ENCODE data around the gene APMAP. TPM values are rescaled to one million over a fixed set of nuclear protein-coding genes. Genes with fewer than 3 reads are reported as not detected.

Gene APMAP
- polyA plus RNA-seq, 1 of the 3 experiments (the other 2 are of a cell fraction), result 107 TPM

GRCh38 chr20:24972341-24972740 is 20.2 kb downstream of the APMAP start (continued):
- no peak for TF ChIP-seq REST (IDR thresholded peaks at IDR 0.05; ENCODE audit: low read depth, low read length)
- TF ChIP-seq CTCF (IDR thresholded peaks at IDR 0.05), result no peak
- no peak for TF ChIP-seq NFIC (IDR thresholded peaks at IDR 0.05; ENCODE audit: borderline replicate concordance)
- TF ChIP-seq EZH2phosphoT487 (IDR thresholded peaks at IDR 0.05; ENCODE audit: borderline replicate concordance, low read depth), result no peak
- no peak for TF ChIP-seq RAD21 (IDR thresholded peaks at IDR 0.05; ENCODE audit: low read length)
- no peak for TF ChIP-seq GATA2 (CRISPR knock-in tag; IDR thresholded peaks at IDR 0.05)
- no peak for TF ChIP-seq PBX3 (IDR thresholded peaks at IDR 0.05)
- no peak for TF ChIP-seq MAX (IDR thresholded peaks at IDR 0.05; ENCODE audit: low read depth)

- H3K36me3 ChIP-seq (replicated peaks in 1 of 2; ENCODE audit: control insufficient read depth in 1 of 2, insufficient read depth in 2 of 2, low read length in 1 of 2), result peaks cover 26 to 61% of the 10 kb centered on the region in 2 experiments
- ChIA-PET POLR2A (no interaction called here), CTCF (no interaction called here)
- TF ChIP-seq YY1 (IDR thresholded peaks at IDR 0.05; ENCODE audit: low read depth), result no peak
- TF ChIP-seq RAD21 (IDR thresholded peaks at IDR 0.05; ENCODE audit: low read length), result no peak
- TF ChIP-seq GATA2 (CRISPR knock-in tag; IDR thresholded peaks at IDR 0.05), result no peak
- no peak for TF ChIP-seq TEAD4 (IDR thresholded peaks at IDR 0.05; ENCODE audit: borderline replicate concordance, insufficient read depth)
- TF ChIP-seq REST (IDR thresholded peaks at IDR 0.05; ENCODE audit: low read depth, low read length), result no peak
- TF ChIP-seq GABPA (IDR thresholded peaks at IDR 0.05; ENCODE audit: low read depth), result no peak
- no peak for TF ChIP-seq FOXJ3 (CRISPR knock-in tag; IDR thresholded peaks at IDR 0.05)
- TF ChIP-seq MAX (IDR thresholded peaks at IDR 0.05; ENCODE audit: low read depth), result no peak
- no peak for TF ChIP-seq PBX3 (IDR thresholded peaks at IDR 0.05)
- no peak for TF ChIP-seq IRF3 (IDR thresholded peaks at IDR 0.05; ENCODE audit: low read depth, low read length)
- TF ChIP-seq TAF1 (IDR thresholded peaks at IDR 0.05; ENCODE audit: borderline replicate concordance, low read depth, low read length), result no peak
Measured at GRCh38 chr20:24971376-24972101, 21.0 kb downstream of the APMAP start.

More at GRCh38 chr20:24971376-24972101, 21.0 kb downstream of the APMAP start:
- Histone ChIP-seq H3K4me2 (no peak overlapping the region), H3K79me2 (ENCODE audit: insufficient read depth) (no peaks in the 10 kb centered on the region; the same call in 1 of the 2 replicates), H4K20me1 (ENCODE audit: insufficient read depth) (no peaks in the 10 kb centered on the region), H3K9me2 (no peaks in the 10 kb centered on the region), H3K9me3 (peaks cover 11% of the 10 kb centered on the region; the same call in 1 of the 2 replicates), H3K27me3 (ENCODE audit: insufficient read depth) (no peaks in the 10 kb centered on the region), H3K27ac (ENCODE audit: low read depth in 2 of 2, low read length in 1 of 2) (no peak overlapping the region), H2AFZ (ENCODE audit: low read depth) (no peak overlapping the region), H3K4me1 (ENCODE audit: control insufficient read depth in 1 of 2, insufficient read depth in 2 of 2, low read depth in 1 of 2, low read length in 1 of 2) (no peaks in the 10 kb centered on the region), H3K9ac (no peak overlapping the region), H3F3A (replicated peaks; ENCODE audit: insufficient read depth) (no peaks in the 10 kb centered on the region), H3K4me3 (ENCODE audit: low read depth in 2 of 2, low read length in 1 of 2) (no peak overlapping the region)
- WGBS (ENCODE audit: low lambda C conversion rate), result 97% methylated on average over 6 of the region's 6 CpGs
- DNase-seq, result no peak
